Measurements from ENCODE around the gene PSEN2. TPM values are rescaled to one million over a fixed set of nuclear protein-coding genes. Genes with fewer than 3 reads are reported as not detected.

PSEN2 gene
- total RNA-seq, 4 donors from 2014 or later: 8.3 to 23.5 (median 17.8) TPM

- Histone ChIP-seq H3K4me3 (no peak overlapping the region), H3K36me3 (peaks cover 0 to 26% (median 0%) of the 10 kb centered on the region in 3 donors), H3K9me3 (no peaks in the 10 kb centered on the region), H3K4me1 (peaks cover 11 to 42% (median 15%) of the 10 kb centered on the region in 3 donors), H3K27ac (no peak overlapping the region), H3K27me3 (no peaks in the 10 kb centered on the region)
- no peak for DNase-seq
- whole genome bisulfite sequencing, 2 donors: 67 to 87% methylated on average over 6 to 7 of the region's 7 CpGs
- intact Hi-C loops (cut with DNase I): no loop called here
- TF ChIP-seq CTCF (IDR thresholded peaks at IDR 0.05) (no peak), POLR2A (IDR thresholded peaks at IDR 0.05) (no peak)
These were observed 3.6 kb downstream of the PSEN2 start for GRCh38 chr1:226873771-226874578.

GRCh38 chr1:226874579-226875425, 4.4 kb downstream of the PSEN2 start:
- Histone ChIP-seq H3K4me3 (no peak overlapping the region), H3K36me3 (peaks cover 0 to 35% (median 7%) of the 10 kb centered on the region in 3 donors), H3K27me3 (no peaks in the 10 kb centered on the region), H3K27ac (no peak overlapping the region), H3K4me1 (peaks cover 11 to 41% (median 15%) of the 10 kb centered on the region in 3 donors), H3K9me3 (no peaks in the 10 kb centered on the region)
- TF ChIP-seq CTCF (IDR thresholded peaks at IDR 0.05) (no peak), POLR2A (IDR thresholded peaks at IDR 0.05) (no peak)
- 86 to 96% methylated on average over 8 to 9 of the region's 12 CpGs for WGBS, 2 donors
- DNase-seq: no peak
- intact Hi-C loops (cut with DNase I): no loop called here

GRCh38 chr1:226875641-226876295, 5.4 kb downstream of the PSEN2 start:
- peak overlapping the region in 1 of 4 donors; percentile 54 for H3K27ac ChIP-seq

GRCh38 chr1:226877669-226878068, 7.3 kb downstream of the PSEN2 start:
- H3K27me3 ChIP-seq: no peaks in the 10 kb centered on the region
- intact Hi-C loops (cut with DNase I): no loop called here
- TF ChIP-seq POLR2A (IDR thresholded peaks at IDR 0.05) (no peak), CTCF (IDR thresholded peaks at IDR 0.05) (no peak)
- H3K4me3 ChIP-seq: no peak overlapping the region
- no peaks in the 10 kb centered on the region for H3K9me3 ChIP-seq
- H3K27ac ChIP-seq: no peak overlapping the region
- 40 to 53% methylated on average over 7 of the region's 7 CpGs for WGBS, 2 donors
- H3K4me1 ChIP-seq: peaks cover 0 to 26% (median 6%) of the 10 kb centered on the region in 3 donors
- DNase-seq: no peak
- peaks cover 6 to 57% (median 7%) of the 10 kb centered on the region in 3 donors for H3K36me3 ChIP-seq

More at GRCh38 chr1:226875641-226876295, 5.4 kb downstream of the PSEN2 start:
- peaks cover 6 to 44% (median 7%) of the 10 kb centered on the region in 3 donors for H3K36me3 ChIP-seq
- TF ChIP-seq CTCF (IDR thresholded peaks at IDR 0.05) (no peak), POLR2A (IDR thresholded peaks at IDR 0.05) (no peak)
- DNase-seq: no peak
- no peaks in the 10 kb centered on the region for H3K9me3 ChIP-seq
- H3K4me1 ChIP-seq: peaks cover 11 to 36% (median 15%) of the 10 kb centered on the region in 3 donors
- H3K27me3 ChIP-seq: no peaks in the 10 kb centered on the region
- no peak overlapping the region for H3K4me3 ChIP-seq
- 46 to 55% methylated on average over 8 to 11 of the region's 11 CpGs for WGBS, 2 donors
- intact Hi-C loops (cut with DNase I): no loop called here
